ENCODE data around the gene OR9A2. TPM values are rescaled to one million over a fixed set of nuclear protein-coding genes. Genes with fewer than 3 reads are reported as not detected.

Gene OR9A2
- total RNA-seq, 1 experiment from 2014 or later = not detected

- TF ChIP-seq, protein P1, sequence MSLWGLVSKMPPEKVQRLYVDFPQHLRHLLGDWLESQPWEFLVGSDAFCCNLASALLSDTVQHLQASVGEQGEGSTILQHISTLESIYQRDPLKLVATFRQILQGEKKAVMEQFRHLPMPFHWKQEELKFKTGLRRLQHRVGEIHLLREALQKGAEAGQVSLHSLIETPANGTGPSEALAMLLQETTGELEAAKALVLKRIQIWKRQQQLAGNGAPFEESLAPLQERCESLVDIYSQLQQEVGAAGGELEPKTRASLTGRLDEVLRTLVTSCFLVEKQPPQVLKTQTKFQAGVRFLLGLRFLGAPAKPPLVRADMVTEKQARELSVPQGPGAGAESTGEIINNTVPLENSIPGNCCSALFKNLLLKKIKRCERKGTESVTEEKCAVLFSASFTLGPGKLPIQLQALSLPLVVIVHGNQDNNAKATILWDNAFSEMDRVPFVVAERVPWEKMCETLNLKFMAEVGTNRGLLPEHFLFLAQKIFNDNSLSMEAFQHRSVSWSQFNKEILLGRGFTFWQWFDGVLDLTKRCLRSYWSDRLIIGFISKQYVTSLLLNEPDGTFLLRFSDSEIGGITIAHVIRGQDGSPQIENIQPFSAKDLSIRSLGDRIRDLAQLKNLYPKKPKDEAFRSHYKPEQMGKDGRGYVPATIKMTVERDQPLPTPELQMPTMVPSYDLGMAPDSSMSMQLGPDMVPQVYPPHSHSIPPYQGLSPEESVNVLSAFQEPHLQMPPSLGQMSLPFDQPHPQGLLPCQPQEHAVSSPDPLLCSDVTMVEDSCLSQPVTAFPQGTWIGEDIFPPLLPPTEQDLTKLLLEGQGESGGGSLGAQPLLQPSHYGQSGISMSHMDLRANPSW (CRISPR knock-in tag; conservative IDR thresholded peaks at IDR 0.05; ENCODE audit: low read depth) = no peak
- no peak for TF ChIP-seq ZNF317 (CRISPR knock-in tag; IDR thresholded peaks at IDR 0.05; ENCODE audit: borderline replicate concordance, low read depth)
- TF ChIP-seq ERG (CRISPR knock-in tag; IDR thresholded peaks at IDR 0.05) = no peak
- TF ChIP-seq ZNF121 (CRISPR knock-in tag; IDR thresholded peaks at IDR 0.05) = no peak
- TF ChIP-seq FOXP1 (CRISPR knock-in tag; IDR thresholded peaks at IDR 0.05; ENCODE audit: borderline replicate concordance) = no peak
- TF ChIP-seq GTF2I (CRISPR knock-in tag; conservative IDR thresholded peaks at IDR 0.05) = no peak
- TF ChIP-seq EMX1 (CRISPR knock-in tag; IDR thresholded peaks at IDR 0.05) = no peak
These were observed 14.4 kb upstream of the OR9A2 start (continued) for GRCh38 chr7:143041346-143041745.

DNA sequence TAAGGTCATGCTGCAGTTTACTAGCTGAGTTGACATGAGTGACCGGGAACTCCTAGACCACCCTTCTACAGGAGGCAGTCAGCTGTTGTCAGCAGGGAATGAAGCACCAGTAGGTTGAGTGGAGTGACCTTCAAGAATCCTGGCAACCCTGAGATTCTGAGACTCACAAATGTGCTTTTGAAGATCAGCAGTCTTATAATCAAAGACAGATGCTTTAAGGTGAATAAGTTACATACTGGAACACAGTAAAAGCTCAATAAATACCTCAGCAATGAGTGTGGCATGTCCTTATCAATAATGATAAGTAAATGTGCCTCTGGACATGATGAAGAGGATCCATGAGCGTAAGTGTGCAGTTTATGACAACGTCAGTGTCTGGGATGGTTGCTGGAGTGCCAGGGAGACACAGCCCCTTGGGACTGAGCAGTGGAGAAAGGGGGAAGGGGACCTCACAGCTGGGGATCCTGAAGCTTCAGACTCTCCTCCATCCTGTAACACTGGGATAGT, 13.3 kb upstream of the OR9A2 start:
- ATAC-seq = no peak
- no peaks in the 10 kb centered on the region for H3K36me3 Mint-ChIP-seq
- peaks cover under 1% of the 10 kb centered on the region; the same call in 1 of the 2 replicates for H3K27me3 Mint-ChIP-seq (ENCODE audit: low read depth)
- no peak overlapping the region for H3K27ac Mint-ChIP-seq
- peaks cover 8% of the 10 kb centered on the region for H3K9me3 Mint-ChIP-seq
- POLR2A ChIA-PET = no interaction called here
- DNase-seq (ENCODE audit: low spot score) = no peak
- CTCF ChIA-PET = interaction anchor here (1.9 kb wide), 1 partner anchor 175 kb away, joined by 6 read pairs; no protein-coding TSS in a partner anchor
- no peaks in the 10 kb centered on the region for H3K4me1 Mint-ChIP-seq
- no peak overlapping the region for H3K4me3 Mint-ChIP-seq
- TF ChIP-seq CREM (CRISPR knock-in tag; IDR thresholded peaks at IDR 0.05) = no peak
- TF ChIP-seq ZNF416 (CRISPR knock-in tag; IDR thresholded peaks at IDR 0.05) = no peak
- no peak for TF ChIP-seq HMGA2 (CRISPR knock-in tag; IDR thresholded peaks at IDR 0.05)
- TF ChIP-seq USF2 (CRISPR knock-in tag; IDR thresholded peaks at IDR 0.05) = no peak
- no peak for TF ChIP-seq ZNF232 (CRISPR knock-in tag; IDR thresholded peaks at IDR 0.05)
- no peak for TF ChIP-seq HMGXB4 (CRISPR knock-in tag; IDR thresholded peaks at IDR 0.05)
- no peak for TF ChIP-seq ZNF671 (CRISPR knock-in tag; IDR thresholded peaks at IDR 0.05)
- no peak for TF ChIP-seq ATF3 (CRISPR knock-in tag; conservative IDR thresholded peaks at IDR 0.05)
- TF ChIP-seq SOX15 (CRISPR knock-in tag; IDR thresholded peaks at IDR 0.05) = no peak
- TF ChIP-seq, protein P2, sequence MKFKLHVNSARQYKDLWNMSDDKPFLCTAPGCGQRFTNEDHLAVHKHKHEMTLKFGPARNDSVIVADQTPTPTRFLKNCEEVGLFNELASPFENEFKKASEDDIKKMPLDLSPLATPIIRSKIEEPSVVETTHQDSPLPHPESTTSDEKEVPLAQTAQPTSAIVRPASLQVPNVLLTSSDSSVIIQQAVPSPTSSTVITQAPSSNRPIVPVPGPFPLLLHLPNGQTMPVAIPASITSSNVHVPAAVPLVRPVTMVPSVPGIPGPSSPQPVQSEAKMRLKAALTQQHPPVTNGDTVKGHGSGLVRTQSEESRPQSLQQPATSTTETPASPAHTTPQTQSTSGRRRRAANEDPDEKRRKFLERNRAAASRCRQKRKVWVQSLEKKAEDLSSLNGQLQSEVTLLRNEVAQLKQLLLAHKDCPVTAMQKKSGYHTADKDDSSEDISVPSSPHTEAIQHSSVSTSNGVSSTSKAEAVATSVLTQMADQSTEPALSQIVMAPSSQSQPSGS (CRISPR knock-in tag; IDR thresholded peaks at IDR 0.05; ENCODE audit: borderline replicate concordance, low read depth) = no peak
- TF ChIP-seq, protein P3, sequence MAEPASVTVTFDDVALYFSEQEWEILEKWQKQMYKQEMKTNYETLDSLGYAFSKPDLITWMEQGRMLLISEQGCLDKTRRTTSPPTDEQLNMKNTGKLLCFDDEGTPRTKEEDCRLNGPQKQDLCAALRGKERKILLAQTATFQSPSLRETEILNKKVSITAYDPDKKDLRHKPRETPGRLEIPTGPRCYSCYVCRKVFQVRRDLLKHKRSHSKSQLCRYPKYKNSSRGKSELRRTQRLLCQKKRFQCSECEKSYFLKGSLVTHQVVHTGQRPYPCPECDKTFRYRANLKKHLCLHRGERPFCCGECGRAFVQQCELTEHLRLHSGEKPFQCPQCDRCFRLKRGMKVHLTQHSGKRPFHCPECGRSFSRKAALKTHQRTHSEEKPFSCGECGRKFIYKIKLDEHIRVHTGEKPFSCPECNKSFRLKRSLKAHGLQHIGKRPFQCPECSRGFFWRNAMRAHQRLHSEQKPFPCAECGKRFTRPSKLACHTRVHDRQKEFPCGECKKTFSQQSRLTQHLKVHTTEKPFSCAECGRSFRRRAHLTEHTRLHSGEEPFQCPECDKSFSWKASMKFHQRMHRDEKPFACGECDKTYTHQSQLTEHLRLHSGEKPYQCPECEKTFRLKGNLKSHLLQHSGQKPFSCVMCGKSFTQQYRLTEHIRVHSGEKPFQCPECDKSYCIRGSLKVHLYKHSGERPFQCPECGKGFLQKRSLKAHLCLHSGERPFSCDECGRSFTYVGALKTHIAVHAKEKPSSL (CRISPR knock-in tag; conservative IDR thresholded peaks at IDR 0.05) = no peak
- no peak for TF ChIP-seq CDX4 (CRISPR knock-in tag; IDR thresholded peaks at IDR 0.05; ENCODE audit: borderline replicate concordance)
- no peak for TF ChIP-seq TEAD4 (CRISPR knock-in tag; IDR thresholded peaks at IDR 0.05)
- no peak for TF ChIP-seq CREB1 (CRISPR knock-in tag; IDR thresholded peaks at IDR 0.05)
- TF ChIP-seq NR2C2 (CRISPR knock-in tag; IDR thresholded peaks at IDR 0.05) = no peak
